ENCODE results near the gene OR6N1. TPM values are rescaled to one million over a fixed set of nuclear protein-coding genes. Genes with fewer than 3 reads are reported as not detected.

Gene OR6N1
- total and polyA plus RNA-seq, 9 of the 15 experiments (the other 6 are each of a cell fraction or from before 2014, with no cell fraction given): 0.01 to 0.07 TPM; not detected in 7

DNA sequence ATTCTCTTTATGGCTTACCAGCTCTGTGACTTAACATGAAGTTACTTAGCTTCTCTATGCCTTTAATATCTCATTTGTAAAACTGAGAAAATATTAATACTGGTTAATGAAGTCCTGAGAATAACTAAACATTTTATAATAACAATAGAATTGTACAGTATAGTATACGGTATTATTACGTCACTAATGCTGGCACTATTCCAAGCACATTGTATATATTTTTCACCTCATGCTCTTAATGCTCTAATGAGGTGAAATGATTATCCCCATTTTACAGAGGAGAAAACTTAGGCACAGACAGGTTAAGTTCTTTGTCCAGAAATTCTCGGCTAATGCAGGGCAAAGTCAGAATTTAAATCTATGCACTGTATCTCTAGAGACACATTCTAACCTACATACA is 52.3 kb downstream of the OR6N1 start:
- H3K27ac ChIP-seq (ENCODE audit: extremely low read depth, low read depth, low read length): no peak overlapping the region
- H3K4me2 ChIP-seq (ENCODE audit: insufficient read depth, low read length): no peak overlapping the region
- H3K4me1 ChIP-seq (replicated peaks in 1 of 2; ENCODE audit: control insufficient read depth in 2 of 2, insufficient read depth in 2 of 2, low read length in 2 of 2): no peaks in the 10 kb centered on the region
- FAIRE-seq (no peak), ATAC-seq (no peak), DNase-seq (ENCODE audit: extremely low read depth in 1 of 4, low spot score in 3 of 4) (no peak)
- no peak overlapping the region for H3K9ac ChIP-seq (ENCODE audit: insufficient read depth in 1 of 2, low read depth in 2 of 2, low read length in 2 of 2)
- intact Hi-C loops (cut with micrococcal nuclease): no loop called here
- H3K36me3 ChIP-seq (ENCODE audit: control insufficient read depth, insufficient read depth, low read length): no peaks in the 10 kb centered on the region
- no peaks in the 10 kb centered on the region for H4K20me1 ChIP-seq (replicated peaks; ENCODE audit: control insufficient read depth, insufficient read depth, low read length)
- no peak overlapping the region for H2AFZ ChIP-seq (ENCODE audit: low read depth, low read length)
- H3K9me1 ChIP-seq (ENCODE audit: control insufficient read depth, insufficient read depth, low read length): no peaks in the 10 kb centered on the region
- in situ Hi-C loops (cut with MboI): no loop called here
- no peak overlapping the region for H3K4me3 ChIP-seq
- no peaks in the 10 kb centered on the region for H3K79me2 ChIP-seq (ENCODE audit: control insufficient read depth, insufficient read depth, low read length)
- H3K9me3 ChIP-seq (replicated peaks; ENCODE audit: control insufficient read depth, insufficient read depth, low read depth, low read length): no peaks in the 10 kb centered on the region
- BruUV-seq (replicated peaks): no TSS peak
- TF ChIP-seq NFIC (IDR thresholded peaks at IDR 0.05): peak; percentile 60
- no peak for TF ChIP-seq MCM5 (IDR thresholded peaks at IDR 0.05; ENCODE audit: low read depth)
- ChIA-PET POLR2A (no interaction called here), CTCF (ENCODE audit: low intra/inter-chr PET ratio) (no interaction called here)
- 57% methylated on average over 3 of the region's 3 CpGs for WGBS (ENCODE audit: insufficient coverage, low coverage, missing lambda C conversion rate)
- H3K27me3 ChIP-seq (ENCODE audit: control insufficient read depth in 2 of 2, insufficient read depth in 2 of 2, low read length in 2 of 2): no peaks in the 10 kb centered on the region

DNA sequence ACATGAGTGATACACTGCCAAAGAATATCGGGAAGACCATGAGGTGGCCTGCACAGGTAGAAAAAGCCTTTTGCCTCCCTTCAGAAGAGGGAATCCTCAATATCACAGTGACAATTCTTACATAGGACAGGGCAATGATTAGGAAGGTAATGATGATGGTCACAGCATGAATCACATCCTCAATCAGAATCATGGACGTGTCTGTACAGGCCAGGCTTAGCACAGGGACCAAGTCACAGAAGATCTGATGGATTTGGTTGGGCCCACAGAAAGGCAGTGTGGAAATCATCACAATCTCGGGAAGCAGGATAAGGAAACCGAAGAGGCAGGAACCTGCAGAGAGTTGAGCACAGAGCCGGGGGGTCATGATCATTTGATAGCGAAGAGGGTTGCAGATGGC is 54.7 kb downstream of the OR6N1 start:
- CTCF ChIA-PET (ENCODE audit: low intra/inter-chr PET ratio): no interaction called here
- no peak overlapping the region for H3K4me2 ChIP-seq (ENCODE audit: insufficient read depth, low read length)
- no peak overlapping the region for H3K27ac ChIP-seq (ENCODE audit: extremely low read depth, low read depth, low read length)
- no peak overlapping the region for H3K9ac ChIP-seq (ENCODE audit: insufficient read depth in 1 of 2, low read depth in 2 of 2, low read length in 2 of 2)
- POLR2A ChIA-PET: no interaction called here
- H3K9me1 ChIP-seq (ENCODE audit: control insufficient read depth, insufficient read depth, low read length): no peaks in the 10 kb centered on the region
- no peaks in the 10 kb centered on the region for H3K27me3 ChIP-seq (ENCODE audit: control insufficient read depth in 2 of 2, insufficient read depth in 2 of 2, low read length in 2 of 2)
- no peak overlapping the region for H3K4me3 ChIP-seq
- no peaks in the 10 kb centered on the region for H3K9me3 ChIP-seq (replicated peaks; ENCODE audit: control insufficient read depth, insufficient read depth, low read depth, low read length)
- no TSS peak for BruUV-seq (replicated peaks)
- DNase-seq (ENCODE audit: extremely low read depth in 1 of 4, low spot score in 3 of 4): no peak
- FAIRE-seq: no peak
- ATAC-seq: no peak; the same call in 2 of the 3 replicates
- intact Hi-C loops (cut with micrococcal nuclease): no loop called here
- 59% methylated on average over 6 of the region's 6 CpGs for WGBS (ENCODE audit: insufficient coverage, low coverage, missing lambda C conversion rate)
- no peaks in the 10 kb centered on the region for H4K20me1 ChIP-seq (replicated peaks; ENCODE audit: control insufficient read depth, insufficient read depth, low read length)
- no peaks in the 10 kb centered on the region for H3K79me2 ChIP-seq (ENCODE audit: control insufficient read depth, insufficient read depth, low read length)
- in situ Hi-C loops (cut with MboI): no loop called here
- no peaks in the 10 kb centered on the region for H3K4me1 ChIP-seq (replicated peaks in 1 of 2; ENCODE audit: control insufficient read depth in 2 of 2, insufficient read depth in 2 of 2, low read length in 2 of 2)
- H3K36me3 ChIP-seq (ENCODE audit: control insufficient read depth, insufficient read depth, low read length): no peaks in the 10 kb centered on the region
- H2AFZ ChIP-seq (ENCODE audit: low read depth, low read length): peak overlapping the region; percentile 36; the same call in 1 of the 2 replicates
- no peak for TF ChIP-seq FOXJ2 (tag; IDR thresholded peaks at IDR 0.05)
- TF ChIP-seq ZNF197 (CRISPR knock-in tag; IDR thresholded peaks at IDR 0.05; ENCODE audit: low read depth): no peak
- TF ChIP-seq, protein P1, sequence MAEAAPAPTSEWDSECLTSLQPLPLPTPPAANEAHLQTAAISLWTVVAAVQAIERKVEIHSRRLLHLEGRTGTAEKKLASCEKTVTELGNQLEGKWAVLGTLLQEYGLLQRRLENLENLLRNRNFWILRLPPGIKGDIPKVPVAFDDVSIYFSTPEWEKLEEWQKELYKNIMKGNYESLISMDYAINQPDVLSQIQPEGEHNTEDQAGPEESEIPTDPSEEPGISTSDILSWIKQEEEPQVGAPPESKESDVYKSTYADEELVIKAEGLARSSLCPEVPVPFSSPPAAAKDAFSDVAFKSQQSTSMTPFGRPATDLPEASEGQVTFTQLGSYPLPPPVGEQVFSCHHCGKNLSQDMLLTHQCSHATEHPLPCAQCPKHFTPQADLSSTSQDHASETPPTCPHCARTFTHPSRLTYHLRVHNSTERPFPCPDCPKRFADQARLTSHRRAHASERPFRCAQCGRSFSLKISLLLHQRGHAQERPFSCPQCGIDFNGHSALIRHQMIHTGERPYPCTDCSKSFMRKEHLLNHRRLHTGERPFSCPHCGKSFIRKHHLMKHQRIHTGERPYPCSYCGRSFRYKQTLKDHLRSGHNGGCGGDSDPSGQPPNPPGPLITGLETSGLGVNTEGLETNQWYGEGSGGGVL (CRISPR knock-in tag; IDR thresholded peaks at IDR 0.05): no peak
- TF ChIP-seq, protein P2, sequence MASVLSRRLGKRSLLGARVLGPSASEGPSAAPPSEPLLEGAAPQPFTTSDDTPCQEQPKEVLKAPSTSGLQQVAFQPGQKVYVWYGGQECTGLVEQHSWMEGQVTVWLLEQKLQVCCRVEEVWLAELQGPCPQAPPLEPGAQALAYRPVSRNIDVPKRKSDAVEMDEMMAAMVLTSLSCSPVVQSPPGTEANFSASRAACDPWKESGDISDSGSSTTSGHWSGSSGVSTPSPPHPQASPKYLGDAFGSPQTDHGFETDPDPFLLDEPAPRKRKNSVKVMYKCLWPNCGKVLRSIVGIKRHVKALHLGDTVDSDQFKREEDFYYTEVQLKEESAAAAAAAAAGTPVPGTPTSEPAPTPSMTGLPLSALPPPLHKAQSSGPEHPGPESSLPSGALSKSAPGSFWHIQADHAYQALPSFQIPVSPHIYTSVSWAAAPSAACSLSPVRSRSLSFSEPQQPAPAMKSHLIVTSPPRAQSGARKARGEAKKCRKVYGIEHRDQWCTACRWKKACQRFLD (CRISPR knock-in tag; IDR thresholded peaks at IDR 0.05): no peak
- TF ChIP-seq NFE2 (IDR thresholded peaks at IDR 0.05; ENCODE audit: low read depth): no peak
- TF ChIP-seq SAP30 (IDR thresholded peaks at IDR 0.05; ENCODE audit: borderline replicate concordance, insufficient read depth, low read depth, low read length, poor library complexity, severe bottlenecking): no peak
- no peak for TF ChIP-seq LCOR (CRISPR knock-in tag; IDR thresholded peaks at IDR 0.05)
- no peak for TF ChIP-seq TCF3 (CRISPR knock-in tag; IDR thresholded peaks at IDR 0.05)
- no peak for TF ChIP-seq DMBX1 (CRISPR knock-in tag; IDR thresholded peaks at IDR 0.05; ENCODE audit: borderline replicate concordance)
- no peak for TF ChIP-seq PML (IDR thresholded peaks at IDR 0.05; ENCODE audit: low read length)
- no peak for TF ChIP-seq CHD2 (IDR thresholded peaks at IDR 0.05; ENCODE audit: low read depth, low read length)
- TF ChIP-seq ZNF445 (CRISPR knock-in tag; IDR thresholded peaks at IDR 0.05; ENCODE audit: low read depth): no peak
- no peak for TF ChIP-seq ZNF57 (CRISPR knock-in tag; IDR thresholded peaks at IDR 0.05)

All from K562 (cell line).